GM23338 (cell line): ENCODE measurements around the gene SERBP1. TPM values are rescaled to one million over a fixed set of nuclear protein-coding genes. Genes with fewer than 3 reads are reported as not detected.

Source experiments
- ATAC-seq: fragments of 200-7000 bp; cut with Tn5 transposase; 3 replicates; pipeline ENCODE4 v1.9.1; 2020
- DNase-seq: peaks from one replicate; pipeline ENCODE4 v3.0.0-alpha.2; 2015; ENCODE audit warnings: low spot score
- H2AFZ ChIP-seq: fragments of 200-600 bp; sonication (generic); 2 replicates; pipeline ENCODE4 v1.8.0; 2016; ENCODE audit warnings: antibody characterized with exemption, mild to moderate bottlenecking, moderate library complexity
- H3F3A ChIP-seq: fragments of 200-600 bp; sonication (generic); replicated peaks from 2 replicates; pipeline ENCODE4 v1.8.0; 2017; ENCODE audit warnings: antibody characterized with exemption, mixed run types, low read depth
- H3K27ac ChIP-seq: fragments of 200-600 bp; sonication (generic); 2 replicates; pipeline ENCODE4 v1.6.1; 2016; ENCODE audit warnings: low read depth
- H3K27me3 ChIP-seq: fragments of 200-600 bp; sonication (generic); 2 replicates; pipeline ENCODE4 v1.8.0; 2016; ENCODE audit warnings: mild to moderate bottlenecking, mixed run types, moderate library complexity; ENCODE audit not compliant: insufficient read depth
- H3K36me3 ChIP-seq: fragments of 200-600 bp; sonication (generic); 2 replicates; pipeline ENCODE4 v1.8.0; 2016; ENCODE audit warnings: mild to moderate bottlenecking; ENCODE audit not compliant: insufficient read depth
- H3K4me1 ChIP-seq: fragments of 200-600 bp; sonication (generic); 2 replicates; pipeline ENCODE4 v1.8.0; 2016; ENCODE audit warnings: mild to moderate bottlenecking, moderate library complexity; ENCODE audit not compliant: insufficient read depth
- H3K4me2 ChIP-seq: fragments of 200-600 bp; sonication (generic); 2 replicates; pipeline ENCODE4 v1.7.1; 2017; ENCODE audit warnings: mixed run types
- H3K4me3 ChIP-seq: fragments of 200-600 bp; sonication (generic); 2 replicates; pipeline ENCODE4 v1.6.1; 2016; ENCODE audit warnings: mixed run types
- H3K79me2 ChIP-seq: fragments of 200-600 bp; sonication (generic); replicated peaks from 2 replicates; pipeline ENCODE4 v1.8.0; 2017; ENCODE audit warnings: mild to moderate bottlenecking; ENCODE audit not compliant: insufficient read depth
- H3K9me2 ChIP-seq: fragments of 200-600 bp; sonication (generic); 2 replicates; pipeline ENCODE4 v1.8.0; 2017; ENCODE audit not compliant: insufficient read depth
- H4K20me1 ChIP-seq: fragments of 200-600 bp; sonication (generic); replicated peaks from 2 replicates; pipeline ENCODE4 v1.8.0; 2017; ENCODE audit warnings: mild to moderate bottlenecking; ENCODE audit not compliant: insufficient read depth
- H3K27ac Mint-ChIP-seq: 2 replicates; pipeline ENCODE4 v1.8.0; 2020; ENCODE audit warnings: inconsistent platforms, mild to moderate bottlenecking, moderate library complexity, mixed read lengths
- H3K27me3 Mint-ChIP-seq: 3 replicates; pipeline ENCODE4 v1.8.0; 2022; ENCODE audit warnings: low read depth, mild to moderate bottlenecking, moderate library complexity, mixed read lengths, inconsistent platforms; ENCODE audit not compliant: insufficient read depth, poor library complexity
- H3K36me3 Mint-ChIP-seq: 3 replicates; pipeline ENCODE4 v1.8.0; 2021; ENCODE audit warnings: low read depth, mild to moderate bottlenecking, inconsistent platforms, moderate library complexity, mixed read lengths
- H3K4me1 Mint-ChIP-seq: 3 replicates; pipeline ENCODE4 v1.8.0; 2020; ENCODE audit warnings: mild to moderate bottlenecking, inconsistent platforms, mixed read lengths
- H3K4me3 Mint-ChIP-seq: 3 replicates; pipeline ENCODE4 v1.8.0; 2021; ENCODE audit warnings: moderate library complexity, mild to moderate bottlenecking, inconsistent platforms, mixed read lengths
- H3K9me3 Mint-ChIP-seq: 3 replicates; pipeline ENCODE4 v1.8.0; 2020; ENCODE audit warnings: moderate library complexity, mild to moderate bottlenecking, inconsistent platforms, mixed read lengths
- EZH2 ChIP-seq: fragments of 200-600 bp; sonication (generic); IDR thresholded peaks from one replicate; pipeline ENCODE4 v1.8.0; 2017; ENCODE audit warnings: antibody characterized with exemption, mild to moderate bottlenecking, low read depth; ENCODE audit not compliant: unreplicated experiment
- JUNB ChIP-seq: IDR thresholded peaks from one replicate; pipeline ENCODE4 v1.6.1; 2016; ENCODE audit warnings: antibody characterized with exemption; ENCODE audit not compliant: unreplicated experiment
- polyA plus RNA-seq: library from polyadenylated mRNA; unstranded; fragments of >200 nt; fragmentation: Nextera tagmentation; extraction: Ambion mirVana; gene quantifications from 2 replicates; pipeline ENCODE4 v1.2.1, GENCODE V29; 2016
- total RNA-seq: library from RNA; depleted of rRNA; stranded (reverse); fragments of >200 nt; shearing (Covaris generic); gene quantifications from 2 replicates; pipeline ENCODE4 v1.2.3, GENCODE V29; 2014
- TF ChIP-seq, protein P1 (sequence below): fragments of 250-450 bp; sonication (Bioruptor Pico); IDR thresholded peaks from 2 replicates; pipeline ENCODE4 v1.5.0; 2020; ENCODE audit warnings: mild to moderate bottlenecking, moderate library complexity
- TF ChIP-seq, protein P2 (sequence below), 2 experiments: fragments of 200-600 bp in 1 of 2; sonication (generic) in 1 of 2; conservative IDR thresholded peaks; 2 replicates each; pipeline versions ENCODE4 v1.5.1 to v1.6.1; 2016 to 2017; ENCODE audit warnings: antibody characterized with exemption in 2 of 2, low read depth in 2 of 2, mild to moderate bottlenecking in 2 of 2, moderate library complexity in 1 of 2

The SERBP1 gene
- total and polyA plus RNA-seq, 2 experiments from 2014 or later: 559 to 674 TPM

DNA sequence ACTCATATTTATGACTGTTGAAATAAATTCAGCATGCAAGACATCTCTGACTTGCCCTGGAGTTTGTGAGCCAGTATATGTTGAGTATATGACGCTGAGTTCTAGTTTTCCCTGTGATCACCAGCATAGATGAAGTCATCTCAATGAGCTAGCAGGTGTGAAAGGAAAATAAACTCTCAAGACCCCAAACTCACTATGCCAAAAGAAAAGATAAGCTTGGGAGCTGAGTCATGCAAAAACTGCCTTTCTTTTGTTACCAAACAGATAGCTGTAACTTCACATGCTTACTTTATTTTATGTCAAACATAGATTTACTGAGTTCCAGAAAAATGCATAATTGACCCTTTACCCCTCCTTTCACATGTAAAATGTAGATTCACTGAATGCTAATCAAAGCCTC is 52.9 kb downstream of the SERBP1 start (continued):
- TF ChIP-seq, protein P1, sequence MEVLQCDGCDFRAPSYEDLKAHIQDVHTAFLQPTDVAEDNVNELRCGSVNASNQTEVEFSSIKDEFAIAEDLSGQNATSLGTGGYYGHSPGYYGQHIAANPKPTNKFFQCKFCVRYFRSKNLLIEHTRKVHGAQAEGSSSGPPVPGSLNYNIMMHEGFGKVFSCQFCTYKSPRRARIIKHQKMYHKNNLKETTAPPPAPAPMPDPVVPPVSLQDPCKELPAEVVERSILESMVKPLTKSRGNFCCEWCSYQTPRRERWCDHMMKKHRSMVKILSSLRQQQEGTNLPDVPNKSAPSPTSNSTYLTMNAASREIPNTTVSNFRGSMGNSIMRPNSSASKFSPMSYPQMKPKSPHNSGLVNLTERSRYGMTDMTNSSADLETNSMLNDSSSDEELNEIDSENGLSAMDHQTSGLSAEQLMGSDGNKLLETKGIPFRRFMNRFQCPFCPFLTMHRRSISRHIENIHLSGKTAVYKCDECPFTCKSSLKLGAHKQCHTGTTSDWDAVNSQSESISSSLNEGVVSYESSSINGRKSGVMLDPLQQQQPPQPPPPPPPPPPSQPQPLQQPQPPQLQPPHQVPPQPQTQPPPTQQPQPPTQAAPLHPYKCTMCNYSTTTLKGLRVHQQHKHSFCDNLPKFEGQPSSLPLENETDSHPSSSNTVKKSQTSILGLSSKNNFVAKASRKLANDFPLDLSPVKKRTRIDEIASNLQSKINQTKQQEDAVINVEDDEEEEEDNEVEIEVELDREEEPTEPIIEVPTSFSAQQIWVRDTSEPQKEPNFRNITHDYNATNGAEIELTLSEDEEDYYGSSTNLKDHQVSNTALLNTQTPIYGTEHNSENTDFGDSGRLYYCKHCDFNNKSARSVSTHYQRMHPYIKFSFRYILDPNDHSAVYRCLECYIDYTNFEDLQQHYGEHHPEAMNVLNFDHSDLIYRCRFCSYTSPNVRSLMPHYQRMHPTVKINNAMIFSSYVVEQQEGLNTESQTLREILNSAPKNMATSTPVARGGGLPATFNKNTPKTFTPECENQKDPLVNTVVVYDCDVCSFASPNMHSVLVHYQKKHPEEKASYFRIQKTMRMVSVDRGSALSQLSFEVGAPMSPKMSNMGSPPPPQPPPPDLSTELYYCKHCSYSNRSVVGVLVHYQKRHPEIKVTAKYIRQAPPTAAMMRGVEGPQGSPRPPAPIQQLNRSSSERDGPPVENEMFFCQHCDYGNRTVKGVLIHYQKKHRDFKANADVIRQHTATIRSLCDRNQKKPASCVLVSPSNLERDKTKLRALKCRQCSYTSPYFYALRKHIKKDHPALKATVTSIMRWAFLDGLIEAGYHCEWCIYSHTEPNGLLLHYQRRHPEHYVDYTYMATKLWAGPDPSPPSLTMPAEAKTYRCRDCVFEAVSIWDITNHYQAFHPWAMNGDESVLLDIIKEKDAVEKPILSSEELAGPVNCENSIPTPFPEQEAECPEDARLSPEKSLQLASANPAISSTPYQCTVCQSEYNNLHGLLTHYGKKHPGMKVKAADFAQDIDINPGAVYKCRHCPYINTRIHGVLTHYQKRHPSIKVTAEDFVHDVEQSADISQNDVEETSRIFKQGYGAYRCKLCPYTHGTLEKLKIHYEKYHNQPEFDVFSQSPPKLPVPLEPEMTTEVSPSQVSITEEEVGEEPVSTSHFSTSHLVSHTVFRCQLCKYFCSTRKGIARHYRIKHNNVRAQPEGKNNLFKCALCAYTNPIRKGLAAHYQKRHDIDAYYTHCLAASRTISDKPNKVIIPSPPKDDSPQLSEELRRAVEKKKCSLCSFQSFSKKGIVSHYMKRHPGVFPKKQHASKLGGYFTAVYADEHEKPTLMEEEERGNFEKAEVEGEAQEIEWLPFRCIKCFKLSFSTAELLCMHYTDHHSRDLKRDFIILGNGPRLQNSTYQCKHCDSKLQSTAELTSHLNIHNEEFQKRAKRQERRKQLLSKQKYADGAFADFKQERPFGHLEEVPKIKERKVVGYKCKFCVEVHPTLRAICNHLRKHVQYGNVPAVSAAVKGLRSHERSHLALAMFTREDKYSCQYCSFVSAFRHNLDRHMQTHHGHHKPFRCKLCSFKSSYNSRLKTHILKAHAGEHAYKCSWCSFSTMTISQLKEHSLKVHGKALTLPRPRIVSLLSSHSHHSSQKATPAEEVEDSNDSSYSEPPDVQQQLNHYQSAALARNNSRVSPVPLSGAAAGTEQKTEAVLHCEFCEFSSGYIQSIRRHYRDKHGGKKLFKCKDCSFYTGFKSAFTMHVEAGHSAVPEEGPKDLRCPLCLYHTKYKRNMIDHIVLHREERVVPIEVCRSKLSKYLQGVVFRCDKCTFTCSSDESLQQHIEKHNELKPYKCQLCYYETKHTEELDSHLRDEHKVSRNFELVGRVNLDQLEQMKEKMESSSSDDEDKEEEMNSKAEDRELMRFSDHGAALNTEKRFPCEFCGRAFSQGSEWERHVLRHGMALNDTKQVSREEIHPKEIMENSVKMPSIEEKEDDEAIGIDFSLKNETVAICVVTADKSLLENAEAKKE (CRISPR knock-in tag): no peak
- TF ChIP-seq EZH2 (no peak), JUNB (no peak)
- TF ChIP-seq, protein P2, sequence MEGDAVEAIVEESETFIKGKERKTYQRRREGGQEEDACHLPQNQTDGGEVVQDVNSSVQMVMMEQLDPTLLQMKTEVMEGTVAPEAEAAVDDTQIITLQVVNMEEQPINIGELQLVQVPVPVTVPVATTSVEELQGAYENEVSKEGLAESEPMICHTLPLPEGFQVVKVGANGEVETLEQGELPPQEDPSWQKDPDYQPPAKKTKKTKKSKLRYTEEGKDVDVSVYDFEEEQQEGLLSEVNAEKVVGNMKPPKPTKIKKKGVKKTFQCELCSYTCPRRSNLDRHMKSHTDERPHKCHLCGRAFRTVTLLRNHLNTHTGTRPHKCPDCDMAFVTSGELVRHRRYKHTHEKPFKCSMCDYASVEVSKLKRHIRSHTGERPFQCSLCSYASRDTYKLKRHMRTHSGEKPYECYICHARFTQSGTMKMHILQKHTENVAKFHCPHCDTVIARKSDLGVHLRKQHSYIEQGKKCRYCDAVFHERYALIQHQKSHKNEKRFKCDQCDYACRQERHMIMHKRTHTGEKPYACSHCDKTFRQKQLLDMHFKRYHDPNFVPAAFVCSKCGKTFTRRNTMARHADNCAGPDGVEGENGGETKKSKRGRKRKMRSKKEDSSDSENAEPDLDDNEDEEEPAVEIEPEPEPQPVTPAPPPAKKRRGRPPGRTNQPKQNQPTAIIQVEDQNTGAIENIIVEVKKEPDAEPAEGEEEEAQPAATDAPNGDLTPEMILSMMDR (conservative IDR thresholded peaks at IDR 0.05; ENCODE audit: low read depth in 2 of 2): no peak

DNA sequence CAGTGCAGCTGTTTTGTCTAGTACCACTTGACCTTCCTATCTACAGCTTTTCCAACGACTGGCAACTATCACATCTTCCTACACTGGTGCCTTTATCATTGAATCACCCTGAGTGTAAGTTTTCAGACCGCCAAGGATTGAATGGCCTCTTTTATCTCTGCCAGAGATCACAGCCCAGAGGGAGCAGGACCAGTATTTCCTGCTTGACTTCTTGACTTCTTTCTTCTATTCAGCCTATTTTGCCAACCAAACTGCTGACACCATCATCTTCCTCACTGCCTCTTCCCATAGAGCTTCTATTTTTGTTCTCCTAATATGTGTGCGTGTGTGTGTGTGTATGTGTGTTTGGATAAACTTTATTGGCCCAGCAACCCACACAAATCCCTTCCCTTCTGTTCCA is 53.8 kb downstream of the SERBP1 start:
- ATAC-seq (peak; percentile 56), DNase-seq (no peak)
- TF ChIP-seq, protein P2 (conservative IDR thresholded peaks at IDR 0.05; ENCODE audit: low read depth in 2 of 2): no peak
- TF ChIP-seq EZH2: no peak
- Histone ChIP-seq H3F3A (no peaks in the 10 kb centered on the region), H3K27me3 (no peaks in the 10 kb centered on the region), H3K79me2 (no peaks in the 10 kb centered on the region), H3K9me2 (no peaks in the 10 kb centered on the region), H3K4me1 (peaks cover 19% of the 10 kb centered on the region), H4K20me1 (no peaks in the 10 kb centered on the region), H3K27ac (no peak overlapping the region), H3K4me3 (no peak overlapping the region), H3K4me2 (peak overlapping the region; percentile 27; the same call in 1 of the 2 replicates), H2AFZ (no peak overlapping the region), H3K36me3 (no peaks in the 10 kb centered on the region)
- H3K9me3 Mint-ChIP-seq: no peaks in the 10 kb centered on the region; the same call in 2 of the 3 replicates
- H3K4me3 Mint-ChIP-seq: no peak overlapping the region
- H3K27me3 Mint-ChIP-seq: peaks cover 1% of the 10 kb centered on the region
- no peak overlapping the region for H3K27ac Mint-ChIP-seq
- H3K36me3 Mint-ChIP-seq: peaks cover 6% of the 10 kb centered on the region; the same call in 1 of the 3 replicates
- H3K4me1 Mint-ChIP-seq: peaks cover 26% of the 10 kb centered on the region
